Neuron (in vitro differentiated cells): Measurements from ENCODE around the gene COPS4.
"Not testable (repeated sequence)": the region's sequence is repeated elsewhere in the genome, so short reads cannot be mapped to it uniquely, and the experiment has no call there.

ENCODE experiments used
- H2AFZ ChIP-seq: one replicate; pipeline ENCODE4 v1.6.1; 2013; ENCODE audit warnings: low read depth, mild to moderate bottlenecking, inconsistent platforms, low read length, moderate library complexity
- H3K27me3 ChIP-seq: one replicate; pipeline ENCODE4 v1.6.1; 2013; ENCODE audit warnings: low read length; ENCODE audit not compliant: insufficient read depth
- H3K36me3 ChIP-seq: one replicate; pipeline ENCODE4 v1.6.1; 2013; ENCODE audit warnings: low read length; ENCODE audit not compliant: insufficient read depth
- H3K4me1 ChIP-seq: one replicate; pipeline ENCODE4 v1.6.1; 2013; ENCODE audit warnings: low read length; ENCODE audit not compliant: insufficient read depth
- H3K4me3 ChIP-seq: 2 replicates; pipeline ENCODE4 v1.5.1; 2013; ENCODE audit warnings: mild to moderate bottlenecking, low read length, moderate library complexity
- H3K9me3 ChIP-seq: one replicate; pipeline ENCODE4 v1.6.1; 2013; ENCODE audit warnings: low read length

COPS4 gene

DNA sequence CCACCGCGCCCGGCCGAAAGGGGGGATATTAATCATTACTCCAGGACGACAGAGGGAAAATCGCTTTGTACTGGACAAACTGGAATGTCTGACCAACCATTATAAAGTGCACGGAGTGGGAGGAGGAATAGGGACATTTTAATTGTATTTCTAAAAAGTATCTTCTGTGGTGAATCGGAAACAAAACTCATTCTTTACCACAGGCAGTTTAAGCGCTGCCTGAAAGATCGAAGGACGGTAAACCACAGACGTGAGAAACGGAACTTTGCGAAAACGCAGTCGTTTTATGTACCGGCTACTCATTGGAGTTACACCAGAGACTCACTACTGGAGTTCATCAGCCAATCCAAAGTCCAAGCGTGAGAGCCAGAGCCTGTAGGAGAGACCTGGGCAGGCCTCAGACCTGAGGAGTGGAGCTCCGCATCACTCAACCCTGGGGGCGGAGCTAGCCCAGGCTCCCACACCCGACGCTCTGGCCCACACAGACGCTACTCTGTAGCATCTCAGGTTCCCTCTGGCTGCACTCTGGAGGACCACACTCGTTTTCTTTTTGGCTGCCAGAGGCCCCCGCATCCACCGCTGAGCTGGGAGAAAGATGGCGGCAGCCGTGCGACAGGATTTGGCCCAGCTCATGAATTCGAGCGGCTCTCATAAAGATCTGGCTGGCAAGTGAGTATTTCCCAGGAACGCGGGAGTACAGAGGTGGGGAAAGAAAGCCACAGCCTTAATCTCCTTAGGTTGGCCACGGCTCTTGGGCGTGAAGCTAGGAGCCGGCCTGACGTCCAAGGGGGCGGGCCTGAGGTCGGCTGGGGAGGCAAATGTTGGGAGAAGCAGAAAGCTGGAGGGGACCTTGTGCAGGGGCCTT lies at the start of gene COPS4:
COPS4 (plus strand) TSS at position 554 of the 865 bp plus-strand sequence; CDS start at position 596, 42 bp downstream.
- Histone ChIP-seq H3K27me3 (no peaks in the 10 kb centered on the region), H3K36me3 (no peaks in the 10 kb centered on the region), H3K4me1 (peaks cover 13% of the 10 kb centered on the region), H3K4me3 (peak within 1 kb of the TSS; percentile 81), H2AFZ (peak within 1 kb of the TSS; percentile 90), H3K9me3 (no peaks in the 10 kb centered on the region)

DNA sequence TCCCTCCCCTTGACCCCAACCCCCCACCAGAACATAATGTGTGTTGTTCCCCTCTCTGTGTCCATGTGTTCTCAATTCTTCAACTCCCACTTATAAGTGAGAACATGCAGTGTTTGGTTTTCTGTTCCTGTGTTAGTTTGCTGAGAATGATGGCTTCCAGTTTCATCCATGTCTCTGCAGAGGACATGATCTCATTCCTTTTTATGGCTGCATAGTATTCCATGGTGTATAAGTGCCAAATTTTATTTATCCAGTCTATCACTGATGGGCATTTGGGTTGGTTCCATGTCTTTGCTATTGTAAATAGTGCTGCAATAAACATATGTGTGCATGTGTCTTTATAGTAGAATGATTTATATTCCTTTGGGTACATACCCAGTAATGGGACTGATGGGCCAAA lies 47.5 kb upstream of the COPS4 start:
- H3K9me3 ChIP-seq, H3K4me3 ChIP-seq, H3K27me3 ChIP-seq, H3K4me1 ChIP-seq, H2AFZ ChIP-seq, H3K36me3 ChIP-seq: not testable (repeated sequence)

DNA sequence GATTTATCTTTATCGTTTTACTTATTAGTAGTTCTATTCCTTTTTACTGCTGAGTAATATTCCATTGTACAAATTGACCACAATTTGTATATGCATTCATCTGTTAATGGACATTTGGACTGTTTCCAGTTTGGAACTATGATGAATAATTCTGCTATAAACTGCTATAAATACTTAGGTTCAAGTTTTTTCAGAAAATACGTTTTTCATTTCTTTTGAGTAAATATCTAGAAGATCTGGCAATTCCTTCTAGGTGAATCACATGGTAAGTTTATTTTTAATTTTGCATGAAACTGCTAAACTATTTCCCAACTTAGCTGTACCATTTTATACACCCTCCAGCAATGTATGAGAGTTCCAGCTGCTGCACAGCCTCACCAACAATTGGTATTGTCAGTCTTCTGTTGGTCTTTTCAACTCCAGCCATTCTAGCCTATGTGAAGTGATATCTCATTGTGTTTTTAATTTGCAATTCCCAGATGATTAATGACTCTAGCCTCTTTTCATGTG lies 46.6 kb upstream of the COPS4 start:
- no peaks in the 10 kb centered on the region for H3K27me3 ChIP-seq
- H2AFZ ChIP-seq: no peak overlapping the region
- no peaks in the 10 kb centered on the region for H3K9me3 ChIP-seq
- H3K36me3 ChIP-seq: peaks cover 7% of the 10 kb centered on the region
- H3K4me3 ChIP-seq: no peak overlapping the region
- H3K4me1 ChIP-seq: no peaks in the 10 kb centered on the region

DNA sequence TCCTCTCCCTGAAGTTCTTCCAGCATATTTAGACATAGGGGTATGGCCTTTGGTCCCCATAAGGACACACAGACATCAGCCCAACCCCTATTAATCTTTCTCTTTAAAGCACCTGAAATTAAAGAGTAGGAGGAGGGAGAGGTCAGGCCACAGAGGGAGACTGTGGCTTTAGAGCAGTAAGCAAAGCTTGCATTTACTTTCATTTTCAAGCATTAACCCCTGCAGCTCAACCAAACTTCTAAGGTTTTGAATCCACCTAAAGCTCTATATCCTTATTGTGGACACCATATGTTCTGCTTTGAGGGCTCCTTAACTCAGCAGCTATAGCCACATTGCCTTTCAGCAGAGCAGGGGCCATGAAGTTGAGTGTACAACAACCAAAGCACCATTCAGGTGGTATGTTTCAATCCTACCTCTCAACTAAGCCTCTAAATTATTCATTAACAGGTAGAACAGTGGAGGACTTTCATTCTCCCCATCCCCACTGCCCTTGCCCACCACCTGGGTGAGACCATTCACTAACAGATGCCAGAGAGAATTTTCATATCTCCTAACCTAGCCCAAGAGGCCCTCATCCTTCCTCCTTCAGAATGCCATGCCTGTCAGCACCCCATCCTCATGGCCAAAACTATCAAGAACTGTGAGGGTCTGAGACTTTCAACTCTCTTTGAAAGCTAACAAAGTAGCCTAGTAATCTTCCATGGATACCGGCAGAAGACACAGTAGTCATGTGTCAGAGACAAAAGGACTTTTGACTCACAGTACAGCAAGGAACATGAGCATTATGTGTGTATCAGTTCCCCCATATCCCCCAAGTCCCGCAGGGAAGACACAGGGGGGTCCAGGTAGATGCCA lies 45.2 kb upstream of the COPS4 start:
- Histone ChIP-seq H3K4me1 (no peaks in the 10 kb centered on the region), H2AFZ (no peak overlapping the region), H3K9me3 (no peaks in the 10 kb centered on the region), H3K36me3 (no peaks in the 10 kb centered on the region), H3K27me3 (no peaks in the 10 kb centered on the region), H3K4me3 (no peak overlapping the region)

DNA sequence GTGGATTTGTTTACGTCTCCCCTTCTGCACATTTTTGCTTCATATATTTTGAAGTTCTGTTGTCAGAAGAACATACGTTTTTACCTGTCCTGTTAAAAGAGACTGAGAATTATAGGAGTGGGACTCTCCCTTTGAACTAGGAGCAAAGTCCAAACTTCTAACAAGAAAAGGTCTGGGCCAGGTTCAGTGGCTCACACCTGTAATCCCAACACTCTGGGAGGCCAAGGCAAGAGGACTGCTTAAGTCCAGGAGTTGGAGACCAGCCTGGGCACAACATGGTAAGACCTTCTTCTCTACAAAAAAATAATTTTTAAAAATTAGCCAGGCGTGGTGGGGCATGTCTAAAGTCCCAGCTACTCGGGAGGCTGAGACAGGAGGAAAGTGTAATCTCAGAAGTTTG lies 40.1 kb upstream of the COPS4 start:
- Histone ChIP-seq H3K36me3 (no peaks in the 10 kb centered on the region), H3K9me3 (no peaks in the 10 kb centered on the region), H3K4me1 (no peaks in the 10 kb centered on the region), H3K4me3 (no peak overlapping the region), H2AFZ (no peak overlapping the region), H3K27me3 (no peaks in the 10 kb centered on the region)

DNA sequence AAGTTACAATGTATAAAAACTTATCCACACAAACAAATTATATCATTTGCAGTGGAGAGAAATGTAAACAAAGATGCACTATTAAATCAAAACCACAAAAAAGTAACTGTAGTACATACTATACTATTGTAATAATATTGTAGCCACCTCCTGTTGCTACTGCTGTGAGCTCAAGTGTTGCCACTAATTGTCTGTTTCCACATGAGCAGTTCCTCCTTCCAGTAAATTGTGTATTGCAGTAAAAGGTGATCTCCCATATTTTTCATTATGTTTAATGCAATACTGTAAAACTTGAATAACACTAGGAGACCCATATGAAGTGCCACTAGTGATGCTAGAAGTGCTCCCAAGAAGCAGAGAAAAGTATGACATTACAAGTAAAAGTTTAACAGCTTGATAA lies 36.1 kb upstream of the COPS4 start:
- H3K9me3 ChIP-seq: no peaks in the 10 kb centered on the region
- no peak overlapping the region for H2AFZ ChIP-seq
- H3K4me3 ChIP-seq: no peak overlapping the region
- H3K4me1 ChIP-seq: no peaks in the 10 kb centered on the region
- H3K27me3 ChIP-seq: no peaks in the 10 kb centered on the region
- no peaks in the 10 kb centered on the region for H3K36me3 ChIP-seq

DNA sequence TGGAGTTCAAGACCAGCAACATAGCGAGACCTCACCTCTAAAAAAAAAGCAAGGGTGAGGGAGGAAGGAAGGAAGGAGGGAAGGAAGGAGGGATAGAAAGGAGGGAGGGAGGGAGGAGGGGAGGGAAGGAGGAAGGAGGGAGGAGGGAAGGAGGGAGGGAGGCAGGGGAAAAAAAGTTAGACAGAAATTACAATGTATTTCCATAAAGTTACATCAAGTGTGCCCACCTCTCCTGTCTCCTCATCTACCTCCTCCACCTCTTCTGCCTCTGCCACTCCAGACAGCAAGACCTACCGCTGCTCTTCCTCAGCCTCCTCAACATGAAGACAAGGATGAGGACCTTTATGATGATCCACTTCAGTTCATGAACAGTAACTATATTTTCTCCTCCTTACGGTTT lies 32.7 kb upstream of the COPS4 start:
- H3K27me3 ChIP-seq: no peaks in the 10 kb centered on the region
- no peak overlapping the region for H2AFZ ChIP-seq
- H3K9me3 ChIP-seq: no peaks in the 10 kb centered on the region
- H3K36me3 ChIP-seq: no peaks in the 10 kb centered on the region
- H3K4me1 ChIP-seq: no peaks in the 10 kb centered on the region
- no peak overlapping the region for H3K4me3 ChIP-seq

DNA sequence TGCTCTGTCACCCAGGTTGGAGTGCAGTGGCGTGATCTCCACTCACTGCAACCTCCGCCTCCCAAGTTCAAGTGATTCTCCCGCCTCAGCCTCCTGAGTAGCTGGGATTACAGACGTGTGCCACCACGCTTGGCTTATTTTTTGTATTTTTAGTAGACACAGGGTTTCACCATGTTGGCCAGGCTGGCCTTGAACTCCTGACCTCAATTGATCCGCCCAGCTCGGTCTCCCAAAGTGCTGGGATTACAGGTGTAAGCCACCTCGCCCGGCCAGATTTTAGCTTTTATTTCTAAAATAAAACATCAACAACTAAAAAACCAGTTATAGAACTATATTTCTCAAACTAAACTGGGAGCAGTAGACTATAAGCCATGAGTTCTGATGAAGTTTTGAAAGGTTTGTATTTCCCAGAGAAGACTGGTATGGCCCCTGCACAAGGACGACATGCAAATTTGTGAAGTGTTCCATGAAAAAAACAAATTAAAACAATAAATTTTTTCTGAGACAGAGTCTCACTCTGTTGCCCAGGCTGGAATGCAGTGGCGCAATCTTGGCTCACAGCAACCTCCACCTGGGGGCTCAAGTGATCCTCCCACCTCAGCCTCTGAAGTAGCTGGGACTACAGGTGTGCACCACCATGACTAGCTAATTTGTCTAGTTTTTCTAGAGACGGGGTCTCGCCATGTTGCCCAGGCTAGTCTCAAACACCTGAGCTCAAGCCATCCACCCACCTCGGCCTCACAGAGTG lies 31.8 kb upstream of the COPS4 start:
- not testable (repeated sequence) for H3K9me3 ChIP-seq, H2AFZ ChIP-seq

DNA sequence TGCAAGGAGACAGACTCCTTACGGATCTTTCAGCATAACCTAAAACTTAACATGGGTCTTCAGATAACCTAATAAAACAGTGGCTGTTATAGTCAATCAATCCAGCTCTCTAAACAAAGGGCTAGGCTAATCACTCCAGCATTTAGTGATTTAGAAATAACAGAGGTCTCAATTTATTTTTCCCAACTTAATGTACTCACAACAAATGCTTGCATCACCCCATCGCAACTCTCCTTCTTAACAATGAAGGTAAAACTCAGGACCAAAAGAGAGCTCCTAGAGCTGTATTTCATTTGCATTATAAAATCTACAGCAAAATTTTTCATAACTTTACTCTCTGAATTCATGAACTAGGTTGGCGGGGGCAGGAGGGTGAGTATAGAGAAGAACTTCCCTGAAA lies 25.5 kb upstream of the COPS4 start:
- Histone ChIP-seq H2AFZ (peak overlapping the region; percentile 51), H3K9me3 (no peaks in the 10 kb centered on the region), H3K27me3 (no peaks in the 10 kb centered on the region), H3K36me3 (no peaks in the 10 kb centered on the region), H3K4me1 (peaks cover 19% of the 10 kb centered on the region), H3K4me3 (peak overlapping the region; percentile 96)

More for the DNA sequence above, 31.8 kb upstream of the COPS4 start:
- H3K4me1 ChIP-seq, H3K27me3 ChIP-seq, H3K36me3 ChIP-seq, H3K4me3 ChIP-seq: not testable (repeated sequence)

DNA sequence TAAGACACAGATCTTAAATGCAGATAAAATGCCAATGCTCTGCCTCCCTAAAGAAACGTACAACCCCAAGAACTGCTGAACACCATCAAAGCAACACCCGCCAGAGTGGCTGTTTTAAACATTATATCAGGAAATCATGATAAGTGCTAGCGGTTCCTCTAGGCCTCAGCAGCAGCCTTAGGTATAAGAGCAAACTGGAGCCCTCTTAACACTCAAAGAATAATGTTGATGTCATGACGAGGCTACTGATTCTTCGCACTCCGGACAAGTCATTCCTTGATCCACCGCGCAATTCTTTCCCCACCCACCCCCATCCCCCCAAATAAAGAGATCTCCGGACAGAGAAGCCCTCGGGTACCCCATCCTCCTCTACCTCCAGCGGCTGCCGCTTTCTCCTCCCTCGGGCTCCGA lies 24.9 kb upstream of the COPS4 start:
- H3K36me3 ChIP-seq: no peaks in the 10 kb centered on the region
- no peaks in the 10 kb centered on the region for H3K9me3 ChIP-seq
- H3K4me3 ChIP-seq: peak overlapping the region; percentile 96
- H3K27me3 ChIP-seq: no peaks in the 10 kb centered on the region
- H3K4me1 ChIP-seq: peaks cover 19% of the 10 kb centered on the region
- peak overlapping the region; percentile 51 for H2AFZ ChIP-seq

DNA sequence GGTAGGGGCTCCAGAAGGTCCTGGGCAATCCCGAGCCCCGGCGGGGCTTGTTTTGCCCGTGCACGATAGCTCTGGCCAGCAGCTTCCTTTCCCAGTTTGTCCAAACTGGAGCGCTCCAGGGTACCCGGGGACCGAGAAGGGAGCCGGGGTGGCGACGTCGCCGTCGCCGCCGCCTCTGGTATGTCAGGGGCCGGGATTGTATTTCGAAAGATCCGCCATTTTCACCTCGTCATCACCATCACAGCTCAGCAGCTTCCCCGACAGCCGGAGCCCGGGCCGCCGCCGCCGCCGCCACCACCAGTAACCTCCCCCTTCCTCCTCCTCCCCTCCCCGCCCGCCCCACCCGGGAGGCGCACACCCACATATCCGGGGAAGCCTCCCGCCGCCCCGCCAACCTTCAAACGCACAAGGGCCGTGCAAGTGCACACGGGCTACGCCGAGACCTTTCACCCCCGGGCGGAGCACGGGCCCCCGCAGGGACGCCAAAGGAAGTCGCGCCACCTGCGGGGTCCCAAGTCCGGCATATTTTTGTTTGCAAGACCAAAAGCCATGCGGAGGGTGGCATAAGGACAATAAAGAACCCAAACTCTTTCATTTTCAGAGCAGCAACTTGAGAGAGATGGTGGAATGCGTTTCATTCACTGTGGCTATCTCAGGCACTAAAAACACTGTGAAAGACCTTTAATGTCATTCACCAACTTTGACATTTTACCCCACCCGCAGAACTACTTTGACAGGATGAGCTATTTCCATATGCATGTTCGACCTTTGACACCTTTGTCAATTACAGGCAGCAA lies 24.3 kb upstream of the COPS4 start, which contains the start of gene LIN54:
LIN54 (minus strand) TSS at position 302 of the 797 bp plus-strand sequence. CDS start 25,979 bp downstream, outside the sequence.
- Histone ChIP-seq H3K4me3 (peak within 1 kb of the TSS; percentile 96), H3K9me3 (no peaks in the 10 kb centered on the region), H2AFZ (peak within 1 kb of the TSS; percentile 51), H3K4me1 (peaks cover 19% of the 10 kb centered on the region), H3K27me3 (no peaks in the 10 kb centered on the region), H3K36me3 (no peaks in the 10 kb centered on the region)

DNA sequence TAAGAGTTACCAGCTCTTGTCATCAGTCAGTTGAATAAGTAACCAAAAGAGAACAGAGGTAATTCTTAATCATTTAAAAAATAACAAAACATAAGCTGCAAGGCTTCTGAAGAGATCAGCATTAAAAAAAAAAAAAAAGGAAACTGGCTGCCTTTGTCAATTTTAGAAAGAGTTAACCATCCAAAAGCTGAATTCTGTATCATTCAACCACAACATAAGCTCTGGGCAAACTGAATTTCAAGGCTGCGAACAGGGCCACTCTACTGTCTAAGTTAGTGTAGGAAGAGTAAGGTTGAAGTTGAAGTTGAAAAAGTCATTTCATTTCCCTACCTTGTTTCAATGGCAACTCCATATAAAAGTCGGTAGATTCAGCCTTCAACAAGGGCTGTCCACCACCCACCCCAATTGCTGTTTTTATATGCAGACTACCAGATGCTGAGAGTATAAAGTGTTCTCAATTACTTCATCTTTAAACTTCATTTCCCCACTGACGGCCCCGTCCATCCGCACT lies 23.2 kb upstream of the COPS4 start:
- peak overlapping the region; percentile 90 for H2AFZ ChIP-seq
- no peaks in the 10 kb centered on the region for H3K36me3 ChIP-seq
- H3K27me3 ChIP-seq: no peaks in the 10 kb centered on the region
- H3K4me1 ChIP-seq: peaks cover 19% of the 10 kb centered on the region
- peak overlapping the region; percentile 96 for H3K4me3 ChIP-seq
- H3K9me3 ChIP-seq: no peaks in the 10 kb centered on the region
